Panc1 (cell line): ENCODE data around the gene CUX1. TPM values are rescaled to one million over a fixed set of nuclear protein-coding genes. Genes with fewer than 3 reads are reported as not detected.
A peak's percentile ranks its signal among the peaks of the same experiment; 100 is the strongest.

ENCODE experiments used
- ATAC-seq: fragments of 200-7000 bp; cut with Tn5 transposase; 2 replicates; pipeline ENCODE4 v1.9.1; 2020; ENCODE audit warnings: mild to moderate bottlenecking, moderate library complexity
- BruUV-seq: library from RNA; stranded (reverse); fragments of 400-500 nt; replicated peaks from 2 replicates; lab custom pipeline; 2021; lab: Mats Ljungman, UMichigan
- CTCF ChIA-PET: fragments of 300-600 bp; sonication (Branson Sonifier 250); formaldehyde crosslinking; loops from one replicate; lab custom pipeline; 2022; ENCODE audit warnings: antibody characterized with exemption; lab: Charles Lee
- POLR2A ChIA-PET: fragments of 300-600 bp; sonication (Branson Sonifier 250); formaldehyde crosslinking; loops from one replicate; lab custom pipeline; 2022; ENCODE audit warnings: antibody characterized with exemption; lab: Charles Lee
- DNase-seq: peaks from one replicate; pipeline ENCODE4 v3.0.0-alpha.2; 2010; ENCODE audit warnings: low read depth, low spot score
- H3K27ac ChIP-seq: 2 replicates; pipeline ENCODE4 v1.5.1; 2011; ENCODE audit warnings: mild to moderate bottlenecking, low read length, inconsistent platforms
- H3K27me3 ChIP-seq: fragments of 200-500 bp; sonication (Bioruptor generic); 2 replicates; pipeline ENCODE4 v1.6.0; 2014; ENCODE audit warnings: low read length, inconsistent platforms; ENCODE audit not compliant: control insufficient read depth, insufficient read depth
- H3K36me3 ChIP-seq: fragments of 200-500 bp; sonication (Bioruptor generic); 2 replicates; pipeline ENCODE4 v1.5.1; 2014; ENCODE audit warnings: inconsistent platforms, mild to moderate bottlenecking, low read length, moderate library complexity; ENCODE audit not compliant: control insufficient read depth, insufficient read depth
- H3K4me1 ChIP-seq: 2 replicates; pipeline ENCODE4 v1.5.1; 2011; ENCODE audit warnings: inconsistent platforms, mild to moderate bottlenecking, low read length, moderate library complexity; ENCODE audit not compliant: control insufficient read depth, insufficient read depth
- H3K4me3 ChIP-seq, 2 experiments: 2 replicates each; pipeline ENCODE4 v1.5.1; 2011 to 2012; ENCODE audit warnings: low read depth in 2 of 2, low read length in 2 of 2, mild to moderate bottlenecking in 2 of 2, inconsistent platforms in 1 of 2, moderate library complexity in 1 of 2
- H3K9me3 ChIP-seq: fragments of 200-500 bp; sonication (Bioruptor generic); 2 replicates; pipeline ENCODE4 v1.5.1; 2014; ENCODE audit warnings: low read depth, mild to moderate bottlenecking, inconsistent platforms, low read length, moderate library complexity; ENCODE audit not compliant: control insufficient read depth, insufficient read depth
- CTCF ChIP-seq: fragments of 450-650 bp; IDR thresholded peaks from 2 replicates; pipeline ENCODE4 v1.5.1; 2017; ENCODE audit warnings: mild to moderate bottlenecking
- POLR2AphosphoS5 ChIP-seq: IDR thresholded peaks from 2 replicates; pipeline ENCODE4 v1.6.1; 2012; ENCODE audit warnings: mild to moderate bottlenecking, low read depth, low read length, moderate library complexity
- SIN3A ChIP-seq: IDR thresholded peaks from 2 replicates; pipeline ENCODE4 v1.6.1; 2012; ENCODE audit warnings: low read depth, mild to moderate bottlenecking, low read length, moderate library complexity, borderline replicate concordance; ENCODE audit not compliant: insufficient read depth
- TCF7L2 ChIP-seq: IDR thresholded peaks from 2 replicates; pipeline ENCODE4 v1.6.1; 2011; ENCODE audit warnings: mild to moderate bottlenecking, low read depth, low read length, inconsistent platforms
- in situ Hi-C: cut with HindIII; loops from 2 replicates; pipeline ENCODE4 v1.10.0; 2016; ENCODE audit warnings: low sequenced_read_pairs, low pct_unique_long_range_greater_than_20kb
- intact Hi-C: fragments of 100-400 bp; cut with micrococcal nuclease; formaldehyde crosslinking; loops from one replicate; pipeline ENCODE4 v1.10.0; 2022; ENCODE audit not compliant: unreplicated experiment
- total RNA-seq: library from RNA; stranded (reverse); gene quantifications from one replicate; pipeline ENCODE4 v1.2.1, GENCODE V29; 2021; ENCODE audit not compliant: unreplicated experiment
- TF ChIP-seq, protein P1 (sequence below), 2 experiments: IDR thresholded peaks; 2 replicates each; pipeline ENCODE4 v1.6.1; 2011 to 2012; ENCODE audit warnings: low read depth in 2 of 2, control low read depth in 1 of 2, low read length in 1 of 2, mild to moderate bottlenecking in 1 of 2, moderate library complexity in 1 of 2; ENCODE audit not compliant: insufficient read depth in 1 of 2

Gene CUX1
- total RNA-seq, 1 experiment from 2014 or later: 50.9 TPM

GRCh38 chr7:102063690-102064180 is 246.3 kb downstream of the CUX1 start:
- ChIA-PET POLR2A (interaction anchor here (0.9 kb wide), 1 partner anchor 29 kb away, joined by 7 read pairs; no protein-coding TSS in a partner anchor), CTCF (no interaction called here)
- ATAC-seq (peak; percentile 64), DNase-seq (no peak)
- H3K9me3 ChIP-seq: no peaks in the 10 kb centered on the region
- TF ChIP-seq TCF7L2 (no peak), POLR2AphosphoS5 (no peak), SIN3A (no peak), CTCF (no peak)
- TF ChIP-seq, protein P1, sequence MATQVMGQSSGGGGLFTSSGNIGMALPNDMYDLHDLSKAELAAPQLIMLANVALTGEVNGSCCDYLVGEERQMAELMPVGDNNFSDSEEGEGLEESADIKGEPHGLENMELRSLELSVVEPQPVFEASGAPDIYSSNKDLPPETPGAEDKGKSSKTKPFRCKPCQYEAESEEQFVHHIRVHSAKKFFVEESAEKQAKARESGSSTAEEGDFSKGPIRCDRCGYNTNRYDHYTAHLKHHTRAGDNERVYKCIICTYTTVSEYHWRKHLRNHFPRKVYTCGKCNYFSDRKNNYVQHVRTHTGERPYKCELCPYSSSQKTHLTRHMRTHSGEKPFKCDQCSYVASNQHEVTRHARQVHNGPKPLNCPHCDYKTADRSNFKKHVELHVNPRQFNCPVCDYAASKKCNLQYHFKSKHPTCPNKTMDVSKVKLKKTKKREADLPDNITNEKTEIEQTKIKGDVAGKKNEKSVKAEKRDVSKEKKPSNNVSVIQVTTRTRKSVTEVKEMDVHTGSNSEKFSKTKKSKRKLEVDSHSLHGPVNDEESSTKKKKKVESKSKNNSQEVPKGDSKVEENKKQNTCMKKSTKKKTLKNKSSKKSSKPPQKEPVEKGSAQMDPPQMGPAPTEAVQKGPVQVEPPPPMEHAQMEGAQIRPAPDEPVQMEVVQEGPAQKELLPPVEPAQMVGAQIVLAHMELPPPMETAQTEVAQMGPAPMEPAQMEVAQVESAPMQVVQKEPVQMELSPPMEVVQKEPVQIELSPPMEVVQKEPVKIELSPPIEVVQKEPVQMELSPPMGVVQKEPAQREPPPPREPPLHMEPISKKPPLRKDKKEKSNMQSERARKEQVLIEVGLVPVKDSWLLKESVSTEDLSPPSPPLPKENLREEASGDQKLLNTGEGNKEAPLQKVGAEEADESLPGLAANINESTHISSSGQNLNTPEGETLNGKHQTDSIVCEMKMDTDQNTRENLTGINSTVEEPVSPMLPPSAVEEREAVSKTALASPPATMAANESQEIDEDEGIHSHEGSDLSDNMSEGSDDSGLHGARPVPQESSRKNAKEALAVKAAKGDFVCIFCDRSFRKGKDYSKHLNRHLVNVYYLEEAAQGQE (IDR thresholded peaks at IDR 0.05; ENCODE audit: insufficient read depth in 1 of 2, low read depth in 2 of 2, low read length in 1 of 2): no peak
- H3K27me3 ChIP-seq: no peaks in the 10 kb centered on the region
- H3K27ac ChIP-seq: no peak overlapping the region
- H3K4me3 ChIP-seq: no peak overlapping the region
- intact Hi-C loops (no loop called here), in situ Hi-C loops (no loop called here)
- BruUV-seq: no TSS peak
- no peaks in the 10 kb centered on the region for H3K36me3 ChIP-seq
- peaks cover 4% of the 10 kb centered on the region; the same call in 1 of the 2 replicates for H3K4me1 ChIP-seq

GRCh38 chr7:102064361-102065025 is 247.1 kb downstream of the CUX1 start:
- intact Hi-C loops: no loop called here
- no peak for DNase-seq
- Histone ChIP-seq H3K4me1 (peaks cover 4% of the 10 kb centered on the region; the same call in 1 of the 2 replicates), H3K4me3 (no peak overlapping the region), H3K9me3 (no peaks in the 10 kb centered on the region), H3K27me3 (no peaks in the 10 kb centered on the region), H3K36me3 (no peaks in the 10 kb centered on the region), H3K27ac (no peak overlapping the region)
- TF ChIP-seq TCF7L2 (no peak), CTCF (no peak), POLR2AphosphoS5 (no peak), SIN3A (no peak)
- TF ChIP-seq, protein P1 (IDR thresholded peaks at IDR 0.05; ENCODE audit: insufficient read depth in 1 of 2, low read depth in 2 of 2, low read length in 1 of 2): no peak
- ATAC-seq: peak; percentile 64
- POLR2A ChIA-PET: interaction anchor here (0.9 kb wide), 1 partner anchor 29 kb away, joined by 7 read pairs; no protein-coding TSS in a partner anchor
- CTCF ChIA-PET: no interaction called here
- BruUV-seq: no TSS peak
- in situ Hi-C loops: no loop called here
